Caco-2 (cell line): ENCODE results near the gene CUZD1. TPM values are rescaled to one million over a fixed set of nuclear protein-coding genes. Genes with fewer than 3 reads are reported as not detected.

Experiments used
- BruUV-seq: library from RNA; stranded (reverse); fragments of 400-500 nt; replicated peaks from 2 replicates; lab custom pipeline; 2021; lab: Mats Ljungman, UMichigan
- CTCF ChIA-PET: fragments of 300-600 bp; sonication (Branson Sonifier 250); formaldehyde crosslinking; loops from one replicate; lab custom pipeline; 2022; ENCODE audit warnings: antibody characterized with exemption; lab: Charles Lee
- POLR2A ChIA-PET: fragments of 300-600 bp; sonication (Branson Sonifier 250); formaldehyde crosslinking; loops from one replicate; lab custom pipeline; 2022; ENCODE audit warnings: antibody characterized with exemption; lab: Charles Lee
- DNase-seq, 2 experiments: peaks; one replicate each; pipeline versions ENCODE4 v3.0.0 to v3.0.0-alpha.2; 2020 to 2022
- H3K27me3 ChIP-seq: replicated peaks from 2 replicates; pipeline ENCODE4 v1.6.0; 2011; ENCODE audit warnings: low read length; ENCODE audit not compliant: control insufficient read depth, insufficient read depth
- H3K36me3 ChIP-seq: 2 replicates; pipeline ENCODE4 v1.5.1; 2011; ENCODE audit warnings: low read length; ENCODE audit not compliant: control insufficient read depth, insufficient read depth
- H3K4me1 ChIP-seq: fragments of 250-450 bp; sonication (Bioruptor Pico); 2 replicates; pipeline ENCODE4 v1.5.1; 2020; ENCODE audit warnings: mild to moderate bottlenecking
- H3K4me3 ChIP-seq: 2 replicates; pipeline ENCODE4 v1.5.1; 2011; ENCODE audit warnings: low read depth, mild to moderate bottlenecking, control low read depth, low read length
- H3K9me3 ChIP-seq: fragments of 250-450 bp; sonication (Bioruptor Pico); 2 replicates; pipeline ENCODE4 v1.5.1; 2020; ENCODE audit warnings: mild to moderate bottlenecking, moderate library complexity
- H3K27ac Mint-ChIP-seq: one replicate; pipeline ENCODE4 v1.8.0; 2022; ENCODE audit warnings: mixed read lengths; ENCODE audit not compliant: unreplicated experiment
- H3K27me3 Mint-ChIP-seq: one replicate; pipeline ENCODE4 v1.8.0; 2022; ENCODE audit warnings: mixed read lengths; ENCODE audit not compliant: insufficient read depth, unreplicated experiment
- H3K36me3 Mint-ChIP-seq: one replicate; pipeline ENCODE4 v1.8.0; 2022; ENCODE audit warnings: mild to moderate bottlenecking, mixed read lengths; ENCODE audit not compliant: insufficient read depth, unreplicated experiment
- H3K4me1 Mint-ChIP-seq: one replicate; pipeline ENCODE4 v1.8.0; 2022; ENCODE audit warnings: low read depth, mixed read lengths; ENCODE audit not compliant: unreplicated experiment
- H3K4me3 Mint-ChIP-seq: one replicate; pipeline ENCODE4 v1.8.0; 2022; ENCODE audit warnings: mild to moderate bottlenecking, moderate library complexity, mixed read lengths; ENCODE audit not compliant: unreplicated experiment
- H3K9me3 Mint-ChIP-seq: one replicate; pipeline ENCODE4 v1.8.0; 2022; ENCODE audit warnings: mixed read lengths; ENCODE audit not compliant: unreplicated experiment
- CTCF ChIP-seq, 2 experiments: fragments of 200-600 bp in 1 of 2; IDR thresholded peaks; 1 replicate in 1 of 2; 2 replicates in 1 of 2; pipeline versions ENCODE4 v1.5.1 to v1.8.0; 2011 to 2022; ENCODE audit warnings: antibody characterized with exemption in 1 of 2, control low read depth in 1 of 2, inconsistent platforms in 1 of 2, low read depth in 1 of 2, low read length in 1 of 2, mild to moderate bottlenecking in 1 of 2, moderate library complexity in 1 of 2; ENCODE audit not compliant: insufficient read depth in 1 of 2, severe bottlenecking in 1 of 2, unreplicated experiment in 1 of 2
- intact Hi-C: fragments of 100-400 bp; cut with micrococcal nuclease; formaldehyde crosslinking; loops from one replicate; pipeline ENCODE4 v1.10.0; 2022; ENCODE audit not compliant: unreplicated experiment
- total RNA-seq: library from RNA; stranded (reverse); gene quantifications from 2 replicates; pipeline ENCODE4 v1.2.3, GENCODE V29; 2022

Gene CUZD1
- total RNA-seq, 1 experiment from 2014 or later = 2.1 TPM

- intact Hi-C loops = no loop called here
- Mint-ChIP-seq H3K4me3 (no peak overlapping the region), H3K36me3 (peaks cover 2% of the 10 kb centered on the region), H3K9me3 (peaks cover 6% of the 10 kb centered on the region), H3K27ac (no peak overlapping the region), H3K4me1 (peaks cover 8% of the 10 kb centered on the region), H3K27me3 (no peaks in the 10 kb centered on the region)
- TF ChIP-seq CTCF (IDR thresholded peaks at IDR 0.05; ENCODE audit: insufficient read depth in 1 of 2, low read depth in 1 of 2, low read length in 1 of 2, severe bottlenecking in 1 of 2, unreplicated experiment in 1 of 2) = no peak
- no peak for DNase-seq
- POLR2A ChIA-PET = no interaction called here
- H3K36me3 ChIP-seq = no peaks in the 10 kb centered on the region
- no peak overlapping the region for H3K4me3 ChIP-seq
- no peaks in the 10 kb centered on the region for H3K9me3 ChIP-seq
- H3K4me1 ChIP-seq = no peaks in the 10 kb centered on the region
- CTCF ChIA-PET = no interaction called here
- no peaks in the 10 kb centered on the region for H3K27me3 ChIP-seq
- no TSS peak for BruUV-seq
These were observed 4.1 kb downstream of the CUZD1 start for GRCh38 chr10:122841569-122841968.

- intact Hi-C loops = no loop called here
- no peaks in the 10 kb centered on the region for H3K36me3 Mint-ChIP-seq
- H3K27me3 Mint-ChIP-seq = no peaks in the 10 kb centered on the region
- DNase-seq = no peak
- H3K9me3 Mint-ChIP-seq = no peaks in the 10 kb centered on the region
- H3K27ac Mint-ChIP-seq = no peak overlapping the region
- no TSS peak for BruUV-seq
- no peak overlapping the region for H3K4me3 ChIP-seq
- H3K4me1 ChIP-seq = no peaks in the 10 kb centered on the region
- H3K27me3 ChIP-seq = no peaks in the 10 kb centered on the region
- no peak overlapping the region for H3K4me3 Mint-ChIP-seq
- POLR2A ChIA-PET = no interaction called here
- no peaks in the 10 kb centered on the region for H3K9me3 ChIP-seq
- H3K36me3 ChIP-seq = no peaks in the 10 kb centered on the region
- no peak for TF ChIP-seq CTCF (IDR thresholded peaks at IDR 0.05; ENCODE audit: insufficient read depth in 1 of 2, low read depth in 1 of 2, low read length in 1 of 2, severe bottlenecking in 1 of 2, unreplicated experiment in 1 of 2)
- H3K4me1 Mint-ChIP-seq = no peaks in the 10 kb centered on the region
- CTCF ChIA-PET = no interaction called here
These were observed 6.2 kb downstream of the CUZD1 start for GRCh38 chr10:122839505-122839904.

- ChIA-PET CTCF (no interaction called here), POLR2A (no interaction called here)
- Mint-ChIP-seq H3K27me3 (no peaks in the 10 kb centered on the region), H3K27ac (no peak overlapping the region), H3K36me3 (no peaks in the 10 kb centered on the region), H3K9me3 (no peaks in the 10 kb centered on the region), H3K4me1 (no peaks in the 10 kb centered on the region), H3K4me3 (no peak overlapping the region)
- Histone ChIP-seq H3K4me1 (no peaks in the 10 kb centered on the region), H3K27me3 (no peaks in the 10 kb centered on the region), H3K9me3 (no peaks in the 10 kb centered on the region), H3K4me3 (no peak overlapping the region), H3K36me3 (no peaks in the 10 kb centered on the region)
- no peak for TF ChIP-seq CTCF (IDR thresholded peaks at IDR 0.05; ENCODE audit: insufficient read depth in 1 of 2, low read depth in 1 of 2, low read length in 1 of 2, severe bottlenecking in 1 of 2, unreplicated experiment in 1 of 2)
- no TSS peak for BruUV-seq
- DNase-seq = no peak
- intact Hi-C loops = no loop called here
These were observed 6.8 kb downstream of the CUZD1 start for GRCh38 chr10:122838880-122839279.
